ENCODE measurements around the gene HBS1L.

- TF ChIP-seq, protein P1, sequence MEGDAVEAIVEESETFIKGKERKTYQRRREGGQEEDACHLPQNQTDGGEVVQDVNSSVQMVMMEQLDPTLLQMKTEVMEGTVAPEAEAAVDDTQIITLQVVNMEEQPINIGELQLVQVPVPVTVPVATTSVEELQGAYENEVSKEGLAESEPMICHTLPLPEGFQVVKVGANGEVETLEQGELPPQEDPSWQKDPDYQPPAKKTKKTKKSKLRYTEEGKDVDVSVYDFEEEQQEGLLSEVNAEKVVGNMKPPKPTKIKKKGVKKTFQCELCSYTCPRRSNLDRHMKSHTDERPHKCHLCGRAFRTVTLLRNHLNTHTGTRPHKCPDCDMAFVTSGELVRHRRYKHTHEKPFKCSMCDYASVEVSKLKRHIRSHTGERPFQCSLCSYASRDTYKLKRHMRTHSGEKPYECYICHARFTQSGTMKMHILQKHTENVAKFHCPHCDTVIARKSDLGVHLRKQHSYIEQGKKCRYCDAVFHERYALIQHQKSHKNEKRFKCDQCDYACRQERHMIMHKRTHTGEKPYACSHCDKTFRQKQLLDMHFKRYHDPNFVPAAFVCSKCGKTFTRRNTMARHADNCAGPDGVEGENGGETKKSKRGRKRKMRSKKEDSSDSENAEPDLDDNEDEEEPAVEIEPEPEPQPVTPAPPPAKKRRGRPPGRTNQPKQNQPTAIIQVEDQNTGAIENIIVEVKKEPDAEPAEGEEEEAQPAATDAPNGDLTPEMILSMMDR (IDR thresholded peaks at IDR 0.05 in 8 of 11, conservative IDR thresholded peaks at IDR 0.05 in 3 of 11) = no peak
- no peak for TF ChIP-seq POLR2A (IDR thresholded peaks at IDR 0.05)
Observed at GRCh38 chr6:134932535-134933470, 121.8 kb downstream of the HBS1L start.
